ENCODE data around the gene ZSCAN25.
"Not testable (repeated sequence)": the region's sequence is repeated elsewhere in the genome, so short reads cannot be mapped to it uniquely, and the experiment has no call there.

ZSCAN25 gene

DNA sequence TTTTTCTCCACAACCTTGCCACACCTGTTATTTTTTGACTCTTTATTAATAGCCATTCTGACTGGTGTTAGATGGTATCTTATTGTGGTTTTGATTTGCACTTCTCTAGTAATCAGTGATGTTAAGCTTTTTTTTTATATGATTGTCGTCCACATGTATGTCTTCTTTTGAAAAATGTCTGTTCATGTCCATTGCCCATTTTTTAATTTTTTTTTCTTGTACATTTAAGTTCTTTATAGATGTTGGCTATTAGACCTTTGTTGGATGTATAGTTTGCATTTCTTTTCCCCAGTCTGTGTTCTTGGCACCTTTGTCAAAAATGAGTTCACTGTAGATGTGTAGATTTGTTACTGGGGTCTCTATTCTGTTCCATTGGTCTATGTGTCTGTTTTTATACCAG, 28.8 kb downstream of the ZSCAN25 start:
- DNase-seq (ENCODE audit: low read depth in 2 of 2), result no peak

DNA sequence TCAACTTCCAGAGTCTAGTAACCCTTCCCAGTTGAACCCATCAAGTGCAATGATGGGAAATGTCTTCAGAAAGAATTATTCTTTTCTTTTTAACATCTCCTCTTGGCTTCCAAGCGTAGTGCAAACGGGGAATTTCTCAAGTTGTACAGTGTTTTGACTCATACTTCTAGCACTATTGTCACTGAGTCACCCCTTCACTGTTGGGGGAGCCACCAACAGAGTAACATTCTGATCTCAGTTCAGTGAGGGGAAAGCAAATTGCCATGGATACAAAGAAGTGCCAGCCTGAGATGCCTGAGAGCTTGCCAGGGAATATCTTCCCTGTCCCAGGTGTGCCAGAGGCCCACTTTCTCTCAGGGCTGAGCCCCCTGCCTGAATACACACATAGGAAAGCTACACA, 32.1 kb downstream of the ZSCAN25 start:
- DNase-seq (ENCODE audit: low read depth in 2 of 2), result no peak

DNA sequence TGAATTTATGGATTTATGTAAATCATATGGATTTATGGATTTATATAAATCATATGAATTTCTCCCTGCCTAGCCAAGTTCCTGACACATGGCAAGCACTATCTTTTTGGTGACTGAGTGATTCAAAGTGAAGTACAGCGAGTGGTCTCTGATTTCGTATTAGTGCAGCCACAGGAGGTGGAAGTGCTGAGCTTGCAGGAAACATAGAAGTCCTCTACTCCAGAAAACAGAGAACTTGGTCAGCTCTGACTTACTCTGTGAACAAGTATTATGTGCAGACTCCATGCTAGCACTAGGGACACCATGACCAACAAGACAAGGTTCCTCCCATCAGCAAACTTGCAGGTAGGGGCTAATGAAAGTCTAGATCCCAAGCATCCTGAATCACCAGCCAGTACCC, 34.5 kb downstream of the ZSCAN25 start:
- DNase-seq (ENCODE audit: low read depth in 2 of 2), result no peak

DNA sequence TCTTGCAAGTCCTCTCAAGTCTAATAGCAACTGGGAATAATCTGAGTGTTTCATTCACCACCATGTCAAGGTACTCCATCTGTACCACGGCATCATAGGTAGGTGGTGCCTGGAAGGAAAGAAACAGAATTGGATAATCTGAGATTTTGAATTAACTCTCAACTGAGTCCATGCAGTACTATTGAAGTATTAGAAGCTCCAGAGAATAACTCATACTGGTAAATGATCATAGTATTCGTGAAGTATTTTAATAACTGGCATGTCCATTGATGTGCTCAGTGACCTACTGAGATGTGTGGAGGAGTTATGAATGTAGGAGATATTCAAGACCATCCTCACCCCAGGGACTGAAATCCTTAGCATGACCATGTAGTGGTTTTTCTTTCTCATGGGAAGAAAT, 35.9 kb downstream of the ZSCAN25 start:
- no peak for DNase-seq (ENCODE audit: low read depth in 2 of 2)

DNA sequence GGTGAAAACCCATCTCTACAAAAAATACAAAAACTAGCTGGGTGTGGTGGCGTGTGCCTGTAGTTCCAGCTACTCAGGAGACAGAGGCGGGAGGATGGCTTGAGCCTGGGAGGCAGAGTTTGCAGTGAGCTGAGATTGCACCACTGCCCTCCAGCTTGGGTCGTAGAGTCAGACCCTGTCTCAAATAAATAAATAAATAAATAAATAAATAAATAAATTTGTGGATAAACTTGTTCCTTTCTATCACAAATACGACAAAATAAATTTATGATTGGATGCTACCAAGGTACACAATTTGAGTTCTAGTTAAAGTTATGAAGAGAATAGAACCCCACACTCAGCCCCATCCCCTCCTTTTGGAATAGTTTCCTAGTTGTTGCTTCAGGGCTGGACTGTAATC, 36.5 kb downstream of the ZSCAN25 start:
- DNase-seq (ENCODE audit: low read depth in 2 of 2), result not testable (repeated sequence)

DNA sequence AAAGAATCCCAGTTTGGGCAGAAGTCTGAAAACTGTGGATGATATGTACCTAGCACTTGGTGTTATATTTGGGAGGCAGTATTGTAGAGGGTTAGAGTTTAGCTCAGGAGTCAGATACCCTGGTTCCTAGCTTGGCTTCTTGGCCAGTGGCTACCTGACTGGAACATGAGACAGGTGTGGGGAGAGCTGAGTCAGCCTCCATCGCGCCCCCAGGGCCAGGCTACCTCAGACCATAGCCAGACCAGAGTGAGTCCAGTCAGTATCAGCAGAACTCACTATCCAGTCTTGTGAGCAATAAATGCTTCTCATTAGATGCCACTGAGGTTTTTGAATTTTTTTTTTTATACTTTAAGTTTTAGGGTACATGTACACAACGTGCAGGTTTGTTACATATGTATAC, 37.0 kb downstream of the ZSCAN25 start:
- no peak for DNase-seq (ENCODE audit: low read depth in 2 of 2)

DNA sequence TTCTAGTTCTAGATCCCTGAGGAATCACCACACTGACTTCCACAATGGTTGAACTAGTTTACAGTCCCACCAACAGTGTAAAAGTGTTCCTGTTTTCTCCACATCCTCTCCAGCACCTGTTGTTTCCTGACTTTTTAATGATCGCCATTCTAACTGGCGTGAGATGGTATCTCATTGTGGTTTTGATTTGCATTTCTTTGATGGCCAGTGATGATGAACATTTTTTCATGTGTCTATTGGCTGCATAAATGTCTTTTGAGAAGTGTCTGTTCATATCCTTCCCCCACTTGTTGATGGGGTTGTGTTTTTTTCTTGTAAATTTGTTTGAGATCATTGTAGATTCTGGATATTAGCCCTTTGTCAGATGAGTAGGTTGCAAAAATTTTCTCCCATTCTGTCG, 37.9 kb downstream of the ZSCAN25 start:
- DNase-seq (ENCODE audit: low read depth in 2 of 2), result not testable (repeated sequence)

DNA sequence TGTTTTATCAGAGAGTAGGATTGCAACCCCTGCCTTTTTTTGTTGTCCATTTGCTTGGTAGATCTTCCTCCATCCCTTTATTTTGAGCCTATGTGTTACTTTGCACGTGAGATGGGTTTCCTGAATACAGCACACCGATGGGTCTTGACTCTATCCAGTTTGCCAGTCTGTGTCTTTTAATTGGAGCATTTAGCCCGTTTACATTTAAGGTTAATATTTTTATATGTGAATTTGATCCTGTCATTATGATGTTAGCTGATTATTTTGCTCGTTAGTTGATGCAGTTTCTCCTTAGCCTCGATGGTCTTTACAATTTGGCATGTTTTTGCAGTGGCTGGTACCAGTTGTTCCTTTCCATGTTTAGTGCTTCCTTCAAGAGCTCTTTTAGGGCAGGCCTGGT, 41.1 kb downstream of the ZSCAN25 start:
- not testable (repeated sequence) for DNase-seq (ENCODE audit: low read depth in 2 of 2)

DNA sequence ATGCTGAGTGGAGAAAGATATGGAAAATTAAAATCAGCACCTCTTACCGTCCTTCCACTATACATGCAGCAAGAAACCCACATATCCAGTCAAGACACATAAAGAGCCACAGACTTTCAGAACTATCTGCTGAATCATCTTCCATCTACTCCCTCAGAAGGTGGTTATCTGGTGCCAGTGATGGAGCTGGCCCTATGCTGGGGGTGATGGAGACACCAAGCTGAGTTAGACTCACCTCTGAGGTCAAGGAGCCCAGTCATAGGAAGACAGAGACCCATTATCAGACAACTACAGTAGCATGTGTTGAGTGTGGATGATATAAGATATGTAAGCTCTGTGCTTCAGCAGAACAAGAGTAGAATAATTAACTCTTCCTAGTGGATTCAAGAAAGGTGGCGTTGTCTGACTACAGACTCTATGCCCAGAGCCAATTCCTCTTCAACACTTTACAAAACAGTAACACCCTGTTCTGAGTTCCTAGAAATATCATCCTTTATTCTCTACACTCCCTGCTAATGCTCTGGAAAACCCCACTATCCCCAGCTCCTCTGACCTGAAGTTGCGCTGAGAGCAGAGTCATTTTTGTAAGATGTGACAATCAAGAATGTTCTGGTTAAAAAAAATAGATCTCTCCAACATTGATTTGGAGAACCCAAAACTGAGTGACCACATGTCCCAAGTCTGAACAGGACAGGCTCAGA, 48.7 kb downstream of the ZSCAN25 start:
- no peak for DNase-seq (ENCODE audit: low read depth in 2 of 2)

DNA sequence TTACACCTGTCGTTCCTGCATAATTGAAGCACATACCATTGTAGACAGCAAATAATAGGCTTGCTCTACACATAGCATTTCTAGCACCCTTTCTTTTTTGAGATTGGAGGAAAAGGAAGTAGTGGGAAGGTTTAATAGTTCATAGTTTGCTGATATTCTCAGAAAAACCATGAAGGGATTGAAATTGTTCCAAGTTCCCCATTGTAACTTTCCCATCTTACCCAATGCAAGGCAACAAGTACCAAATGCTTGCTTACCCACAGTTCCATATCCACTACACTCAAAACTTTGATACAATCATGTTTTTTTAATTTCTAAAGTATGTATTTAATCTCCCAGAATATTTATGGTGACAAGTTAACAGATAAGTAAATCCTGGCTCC, 49.3 kb downstream of the ZSCAN25 start:
- no peak for DNase-seq (ENCODE audit: low read depth in 2 of 2)

DNA sequence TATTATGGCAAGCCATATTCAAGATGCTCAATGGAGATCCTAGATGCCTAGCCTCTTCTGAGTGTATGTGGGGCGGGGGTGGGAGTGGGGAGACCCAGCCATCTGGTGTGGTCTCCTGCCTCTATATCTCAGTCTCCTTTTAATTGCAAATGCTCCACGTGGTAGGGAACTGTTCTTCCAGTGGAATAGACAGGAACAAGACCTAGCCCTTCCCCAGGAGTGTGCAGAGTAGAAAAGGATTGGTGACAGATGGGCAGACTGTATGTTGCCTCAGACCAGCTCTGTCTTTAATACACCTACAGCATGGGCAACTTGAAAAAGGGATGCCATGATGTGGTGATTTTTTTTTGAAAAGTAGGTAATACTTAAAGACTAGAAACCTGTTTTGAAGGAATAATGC, 50.4 kb downstream of the ZSCAN25 start:
- no peak for DNase-seq (ENCODE audit: low read depth in 2 of 2)

DNA sequence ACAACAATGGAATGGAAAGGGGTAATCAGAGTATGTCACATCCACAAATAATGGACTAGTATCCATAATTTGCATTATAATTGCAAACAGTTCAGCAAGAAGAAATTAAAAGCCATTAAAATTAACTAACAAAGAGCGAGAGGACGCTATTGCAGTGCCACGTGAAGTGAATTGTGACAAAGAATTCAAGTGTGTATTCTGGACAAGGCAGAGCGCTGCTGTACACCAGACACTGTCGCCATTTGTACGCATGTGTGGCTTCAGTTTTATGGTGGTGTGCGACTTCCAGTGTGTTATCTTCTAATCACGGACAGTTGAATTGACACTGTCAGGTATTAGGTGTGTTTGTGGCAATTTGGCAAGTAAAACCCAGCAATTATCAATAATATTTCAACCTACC, 51.8 kb downstream of the ZSCAN25 start:
- no peak for DNase-seq (ENCODE audit: low read depth in 2 of 2)

DNA sequence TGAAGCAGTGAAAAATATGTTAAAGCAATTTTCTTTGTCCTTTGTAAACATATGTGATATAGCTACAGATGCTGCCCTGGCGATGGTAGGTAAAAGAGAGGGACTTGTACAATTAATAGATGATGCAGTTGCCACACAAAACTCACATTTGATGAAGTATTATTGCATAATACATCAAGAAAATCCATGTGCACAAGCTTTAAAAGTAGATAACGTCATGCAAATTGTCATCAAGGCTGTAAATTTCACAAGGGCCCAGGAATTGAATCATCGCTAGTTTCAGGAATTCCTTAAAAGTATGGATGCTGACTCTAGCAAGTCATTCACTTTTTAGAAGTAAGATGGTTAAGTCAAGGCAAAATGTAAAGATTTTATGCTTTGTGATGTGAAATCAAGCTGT, 53.0 kb downstream of the ZSCAN25 start:
- no peak for DNase-seq (ENCODE audit: low read depth in 2 of 2)

DNA sequence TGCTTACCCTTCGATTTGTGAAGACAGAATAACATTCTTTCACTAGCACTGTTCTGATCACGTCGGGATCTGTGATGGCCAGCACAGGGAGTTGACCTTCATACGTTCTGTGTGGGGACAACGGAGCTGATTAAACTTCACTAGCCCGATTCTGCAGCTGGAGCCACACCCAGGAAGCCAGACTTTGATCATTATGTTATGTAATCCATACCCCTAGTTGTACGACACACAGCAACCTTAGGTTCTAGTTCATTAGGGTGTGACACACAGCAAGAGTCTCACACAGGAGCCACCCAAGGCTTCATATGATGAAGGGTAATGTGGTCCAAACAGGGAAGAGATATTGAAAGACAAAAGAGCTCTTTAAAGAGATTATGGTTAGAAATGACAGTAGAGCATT, 55.8 kb downstream of the ZSCAN25 start:
- no peak for DNase-seq (ENCODE audit: low read depth in 2 of 2)

DNA sequence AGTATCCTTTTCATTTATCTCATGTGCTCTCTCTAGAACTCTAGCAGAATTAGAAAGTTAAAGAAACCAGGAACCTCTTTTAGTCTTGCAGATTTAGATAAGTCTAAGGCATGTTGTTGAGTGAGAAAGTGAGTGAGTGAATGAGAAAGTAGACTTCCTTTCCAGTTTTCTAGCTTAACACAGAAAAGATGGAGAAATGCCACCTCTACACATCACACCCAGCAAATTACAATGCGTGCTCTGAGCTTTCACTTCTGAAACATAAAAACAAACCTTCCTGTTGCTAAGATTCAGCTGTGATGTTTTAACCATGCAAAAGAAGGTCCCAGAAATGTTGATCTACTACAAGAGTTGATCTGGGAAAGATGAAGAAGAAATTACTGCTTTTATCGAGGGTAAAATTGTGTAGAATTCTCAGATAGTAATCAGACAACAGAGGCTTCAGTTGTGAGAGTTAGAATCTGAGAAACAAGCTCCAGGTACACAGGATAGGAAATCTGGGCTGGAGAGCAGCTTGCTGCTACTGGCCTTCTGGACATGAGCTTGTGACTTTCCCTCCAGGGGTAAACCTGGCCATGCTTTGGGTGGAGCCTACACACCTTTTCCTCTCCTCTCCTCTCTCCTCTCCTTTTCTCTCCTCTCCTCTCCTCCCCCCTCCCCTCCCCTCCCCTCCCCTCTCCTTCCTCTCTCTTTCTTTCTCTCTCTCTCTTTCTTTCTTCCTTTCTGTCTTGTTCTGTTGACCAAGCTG, 58.4 kb downstream of the ZSCAN25 start:
- no peak for DNase-seq (ENCODE audit: low read depth in 2 of 2)

DNA sequence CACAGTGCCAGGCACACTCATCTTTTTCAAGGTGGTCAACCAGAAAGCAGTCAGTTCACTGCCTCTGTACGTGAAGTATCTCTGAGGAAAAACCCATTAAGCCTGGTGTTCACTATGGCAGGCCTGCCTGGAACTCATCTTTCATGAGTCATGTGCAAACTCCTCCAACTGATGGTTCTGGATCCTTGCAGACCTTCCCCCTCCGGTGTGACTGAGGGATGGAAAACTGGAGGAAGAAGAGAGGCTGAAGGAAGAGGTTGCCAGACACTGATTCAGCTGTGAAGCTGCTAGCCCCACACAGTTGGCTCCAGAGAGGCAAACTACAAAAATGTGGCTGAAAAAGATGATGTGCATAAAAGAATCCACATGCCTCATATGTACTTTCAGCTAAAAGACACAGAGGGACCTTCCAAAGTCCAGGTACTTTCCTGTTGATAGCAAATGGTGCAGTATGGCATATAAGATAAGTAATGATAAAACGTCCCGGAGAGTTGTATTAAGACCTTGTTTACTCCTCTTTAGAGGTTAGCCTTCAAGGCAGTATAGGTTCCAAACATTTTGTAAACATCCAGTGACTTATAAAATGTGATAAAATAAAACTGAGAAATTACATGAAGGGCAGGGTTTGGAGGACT, 60.4 kb downstream of the ZSCAN25 start:
- no peak for DNase-seq (ENCODE audit: low read depth in 2 of 2)

DNA sequence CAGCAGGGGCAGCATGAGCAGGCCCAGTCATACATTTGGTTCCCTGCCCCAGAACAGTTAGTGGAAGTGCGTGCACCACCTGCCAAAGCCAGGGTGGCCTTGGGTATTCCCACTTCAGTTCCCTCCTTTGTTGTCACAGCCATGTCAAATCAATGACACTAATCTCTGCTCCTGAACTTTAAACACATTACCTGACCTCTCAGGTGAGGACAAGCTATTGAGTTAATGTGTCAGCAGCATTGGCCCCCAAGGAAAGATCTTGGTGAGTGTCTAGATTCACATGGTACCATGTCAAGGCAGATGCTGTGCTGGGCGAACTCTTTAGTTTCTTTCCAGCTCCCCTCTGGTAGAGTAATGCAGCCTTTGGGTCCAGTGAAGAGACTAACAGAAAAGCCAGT, 60.9 kb downstream of the ZSCAN25 start:
- DNase-seq (ENCODE audit: low read depth in 2 of 2), result no peak

DNA sequence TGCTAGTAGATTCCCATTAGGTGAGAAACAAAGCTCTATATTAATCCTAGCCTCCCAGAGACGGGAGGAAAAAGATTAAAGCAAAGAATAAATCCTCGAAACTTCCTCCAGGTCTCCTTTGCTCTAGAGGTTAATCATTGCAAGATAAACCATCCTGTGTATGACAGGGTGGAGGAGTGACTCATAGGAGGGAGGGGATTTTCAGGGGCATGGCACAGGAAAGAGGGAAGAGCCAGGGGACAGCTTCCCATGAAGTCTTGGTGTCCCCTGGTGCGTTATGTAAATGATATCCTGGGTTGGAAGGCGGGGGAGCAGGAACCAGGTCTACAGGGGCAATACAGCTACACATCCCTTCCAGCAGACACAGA, 62.3 kb downstream of the ZSCAN25 start:
- DNase-seq (ENCODE audit: low read depth in 2 of 2), result no peak

DNA sequence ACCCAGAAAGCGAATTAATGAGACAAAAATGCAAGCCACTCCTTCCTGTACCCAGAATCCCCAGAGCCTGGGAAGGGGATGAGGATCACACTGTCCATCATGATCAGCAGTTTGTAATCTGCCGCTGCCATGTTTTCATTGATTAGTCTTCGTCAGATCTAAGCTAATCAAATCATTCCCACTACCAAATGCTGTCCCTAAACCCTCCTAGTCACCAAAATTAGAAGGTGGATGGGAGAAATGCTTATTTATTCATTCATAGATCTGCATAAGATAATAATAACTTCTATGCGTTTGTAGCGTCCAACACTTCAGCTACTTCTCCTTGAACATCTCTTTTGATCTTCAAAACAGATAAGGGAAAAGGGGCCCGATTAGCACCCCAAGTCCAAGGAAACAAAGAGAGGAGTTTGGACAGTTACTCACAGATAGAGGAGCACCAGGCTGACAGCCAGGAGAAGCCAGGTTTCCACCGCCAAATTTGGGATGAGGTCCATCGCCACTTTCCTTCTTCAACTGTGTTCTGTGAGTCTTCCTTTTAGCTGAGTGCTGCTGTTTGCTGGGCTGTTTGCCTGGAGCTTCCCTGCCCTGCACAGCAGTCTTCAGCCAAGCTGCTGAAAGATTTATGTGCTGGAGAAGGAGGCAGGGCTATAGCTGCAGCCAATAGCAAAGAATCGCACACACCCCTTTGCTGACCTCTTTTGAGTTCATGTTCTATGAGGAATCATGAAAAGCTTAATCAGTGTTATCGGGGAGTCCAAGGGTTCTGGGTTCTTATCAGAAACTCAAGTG, 62.9 kb downstream of the ZSCAN25 start, which contains the start of gene CYP3A5:
Gene CYP3A5 (minus strand): TSS at position 597 of the 792 bp plus-strand sequence. CDS start 100 bp downstream, at position 497.
- no peak for DNase-seq (ENCODE audit: low read depth in 2 of 2)
